Measurements from ENCODE around the gene GNB1L. TPM values are rescaled to one million over a fixed set of nuclear protein-coding genes. Genes with fewer than 3 reads are reported as not detected.

The GNB1L gene
- total and polyA plus RNA-seq, 9 of the 15 experiments (the other 6 are each of a cell fraction or from before 2014, with no cell fraction given) = 0.56 to 50.5 (median 10.2) TPM

- TF ChIP-seq MGA (IDR thresholded peaks at IDR 0.05) (no peak), TAF1 (IDR thresholded peaks at IDR 0.05; ENCODE audit: control insufficient read depth, extremely low read depth, insufficient read depth, low read length, severe bottlenecking) (no peak), TRIM28 (IDR thresholded peaks at IDR 0.05) (no peak), MAFK (IDR thresholded peaks at IDR 0.05; ENCODE audit: low read length) (no peak), CBFB (CRISPR knock-in tag; IDR thresholded peaks at IDR 0.05) (no peak), FOS (IDR thresholded peaks at IDR 0.05; ENCODE audit: extremely low read depth, insufficient read length) (no peak), RBFOX2 (IDR thresholded peaks at IDR 0.05; ENCODE audit: low read depth, low read length) (no peak), WHSC1 (IDR thresholded peaks at IDR 0.05; ENCODE audit: low read length) (peak; percentile 78), PCBP1 (IDR thresholded peaks at IDR 0.05; ENCODE audit: low read depth, low read length, poor library complexity, severe bottlenecking) (no peak), MYC (IDR thresholded peaks at IDR 0.05; ENCODE audit: low read depth, low read length) (no peak), MYC (CRISPR knock-in tag; IDR thresholded peaks at IDR 0.05; ENCODE audit: borderline replicate concordance, low read depth) (peak; percentile 71), MITF (IDR thresholded peaks at IDR 0.05) (no peak), ZBTB7A (IDR thresholded peaks at IDR 0.05; ENCODE audit: borderline replicate concordance, control insufficient read depth, low read depth, low read length) (0 out of 2 replicates have a peak, but pooled peaks have one; percentile 51)
Observed at GRCh38 chr22:19757140-19757984, 97.3 kb downstream of the GNB1L start (continued).
